Thymus (tissue), 11 donors: ENCODE data around the gene DTWD2. TPM values are rescaled to one million over a fixed set of nuclear protein-coding genes. Genes with fewer than 3 reads are reported as not detected.

Experiments used
- DNase-seq, 9 donors: peaks; one replicate each; pipeline ENCODE4 v3.0.0-alpha.2; 2013; ENCODE audit warnings: low spot score in 9 of 9, low read depth in 6 of 9, missing footprints in 1 of 9
- H3K27ac ChIP-seq, 2 donors: one replicate each; pipeline ENCODE4 v1.5.1; 2013; ENCODE audit warnings: control low read depth in 1 of 2, low read depth in 1 of 2, low read length in 1 of 2, mild to moderate bottlenecking in 1 of 2, moderate library complexity in 1 of 2
- H3K27me3 ChIP-seq, 2 donors: one replicate each; pipeline ENCODE4 v1.5.1; 2013; ENCODE audit warnings: low read length in 1 of 2; ENCODE audit not compliant: control insufficient read depth in 2 of 2, insufficient read depth in 1 of 2
- H3K36me3 ChIP-seq, 2 donors: one replicate each; pipeline ENCODE4 v1.5.1; 2013; ENCODE audit warnings: low read length in 1 of 2, mild to moderate bottlenecking in 1 of 2, moderate library complexity in 1 of 2; ENCODE audit not compliant: control insufficient read depth in 2 of 2, insufficient read depth in 2 of 2
- H3K4me1 ChIP-seq, 2 donors: one replicate each; pipeline ENCODE4 v1.5.1; 2013; ENCODE audit warnings: low read length in 2 of 2; ENCODE audit not compliant: control insufficient read depth in 2 of 2, insufficient read depth in 2 of 2
- H3K4me3 ChIP-seq, 2 donors: one replicate each; pipeline ENCODE4 v1.5.1; 2013; ENCODE audit warnings: low read length in 2 of 2, control low read depth in 1 of 2, mild to moderate bottlenecking in 1 of 2
- H3K9me3 ChIP-seq, 2 donors: one replicate each; pipeline ENCODE4 v1.5.1; 2013; ENCODE audit warnings: low read length in 1 of 2, mild to moderate bottlenecking in 1 of 2; ENCODE audit not compliant: control insufficient read depth in 2 of 2, insufficient read depth in 1 of 2
- WGBS: extraction: QIAGEN DNeasy Blood & Tissue Kit; methylation state at CpG from one replicate; pipeline ENCODE4 v1.1.7; 2013; 5-methylcytosine and 5-hydroxymethylcytosine counted together
- polyA plus RNA-seq: library from polyadenylated mRNA; stranded (reverse); fragments of 200-250 nt; gene quantifications from one replicate; pipeline ENCODE4 v1.2.3, GENCODE V29; 2013
- total RNA-seq: library from RNA; stranded (reverse); fragments of 120-200 nt; gene quantifications from one replicate; pipeline ENCODE4 v1.2.4, GENCODE V29; 2013
- donor health status: healthy.

The DTWD2 gene
- total and polyA plus RNA-seq, 2 donors, result 2.3 to 3.9 TPM

GRCh38 chr5:119028575-119028974 is 40.2 kb upstream of the DTWD2 start:
- Histone ChIP-seq H3K27me3 (no peaks in the 10 kb centered on the region), H3K36me3 (no peaks in the 10 kb centered on the region), H3K4me3 (no peak overlapping the region), H3K27ac (no peak overlapping the region), H3K9me3 (no peaks in the 10 kb centered on the region), H3K4me1 (peaks cover 15 to 23% of the 10 kb centered on the region in 2 donors)
- 96% methylated on average over 5 of the region's 5 CpGs for WGBS
- no peak for DNase-seq

- DNase-seq, result no peak
- no peaks in the 10 kb centered on the region for H3K9me3 ChIP-seq
- no peak overlapping the region for H3K27ac ChIP-seq
- H3K4me1 ChIP-seq, result peaks cover 4 to 5% of the 10 kb centered on the region in 2 donors
- H3K36me3 ChIP-seq, result no peaks in the 10 kb centered on the region
- 82% methylated on average over 1 of the region's 1 CpG for WGBS
- H3K4me3 ChIP-seq, result no peak overlapping the region
- no peaks in the 10 kb centered on the region for H3K27me3 ChIP-seq
These were observed 34.4 kb upstream of the DTWD2 start for GRCh38 chr5:119022773-119023172.

DNA sequence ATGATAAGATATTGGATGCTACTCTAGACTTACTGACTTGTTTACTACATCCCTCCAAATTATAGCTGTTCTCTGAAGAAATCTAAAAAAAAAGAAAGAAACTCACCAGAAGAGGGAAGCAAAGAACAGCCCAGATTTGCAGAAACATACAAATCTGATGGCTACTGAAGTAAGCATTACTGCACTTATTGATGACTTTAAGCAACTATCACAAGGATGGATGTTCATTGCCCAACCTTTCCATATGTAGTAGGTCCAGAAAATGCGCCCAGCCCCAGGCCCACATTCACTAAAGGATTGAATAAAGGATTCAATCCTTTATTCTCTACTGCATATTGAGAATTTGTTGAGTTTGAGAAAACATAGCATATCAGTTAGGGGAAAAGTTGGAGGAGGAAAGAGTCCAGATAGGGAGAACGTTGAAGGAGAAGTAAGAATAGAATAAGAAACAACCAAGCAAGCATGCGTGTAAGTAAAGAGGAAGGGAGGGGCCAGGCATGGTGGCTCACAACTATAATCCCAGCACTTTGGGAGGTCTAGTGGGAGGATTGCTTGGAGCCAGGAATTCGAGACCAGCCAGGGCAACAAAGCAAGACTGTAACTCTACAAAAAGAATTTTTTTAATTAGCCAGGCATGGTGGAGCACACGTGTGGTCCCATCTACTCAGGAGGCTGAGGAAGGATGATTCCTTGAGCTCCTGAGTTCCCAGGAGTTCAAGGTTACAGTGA is 33.8 kb upstream of the DTWD2 start:
- WGBS, result 78% methylated on average over 5 of the region's 5 CpGs
- no peak overlapping the region for H3K27ac ChIP-seq
- no peaks in the 10 kb centered on the region for H3K27me3 ChIP-seq
- H3K9me3 ChIP-seq, result no peaks in the 10 kb centered on the region
- peaks cover 4 to 5% of the 10 kb centered on the region in 2 donors for H3K4me1 ChIP-seq
- H3K36me3 ChIP-seq, result no peaks in the 10 kb centered on the region
- DNase-seq, result peak in 6 of 9 donors; percentile 38 to 74 (median 40)
- no peak overlapping the region for H3K4me3 ChIP-seq

DNA sequence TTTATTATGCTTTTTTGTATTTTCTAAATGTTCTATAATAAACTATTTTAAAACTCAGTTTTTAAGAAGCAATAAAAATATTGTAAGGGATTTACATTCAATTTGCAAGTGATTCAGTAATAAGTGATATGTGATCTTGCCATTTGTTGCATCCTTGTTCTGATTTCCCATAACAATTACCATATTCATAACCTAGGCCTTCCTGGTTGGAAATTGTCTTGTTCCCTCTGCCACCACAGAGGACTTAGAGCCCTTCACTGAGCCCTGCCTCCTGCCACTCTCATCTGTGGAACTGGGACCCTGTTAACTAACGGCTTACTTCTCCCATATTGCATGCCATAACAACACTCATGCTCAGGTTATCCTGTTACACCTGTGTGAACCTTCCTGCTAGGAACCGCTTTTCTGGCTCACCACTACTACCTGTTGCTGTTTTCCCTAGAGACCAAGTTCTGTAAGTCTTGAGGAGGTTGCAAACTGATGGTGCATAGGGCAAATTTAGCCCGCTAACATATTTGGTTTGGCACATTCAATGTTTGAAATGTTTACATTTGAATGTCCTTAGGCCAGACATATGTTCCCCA is 32.9 kb upstream of the DTWD2 start:
- no peaks in the 10 kb centered on the region for H3K9me3 ChIP-seq
- H3K27ac ChIP-seq, result no peak overlapping the region
- H3K27me3 ChIP-seq, result no peaks in the 10 kb centered on the region
- DNase-seq, result no peak
- peaks cover 4 to 5% of the 10 kb centered on the region in 2 donors for H3K4me1 ChIP-seq
- 97% methylated on average over 3 of the region's 3 CpGs for WGBS
- H3K36me3 ChIP-seq, result no peaks in the 10 kb centered on the region
- H3K4me3 ChIP-seq, result no peak overlapping the region

DNA sequence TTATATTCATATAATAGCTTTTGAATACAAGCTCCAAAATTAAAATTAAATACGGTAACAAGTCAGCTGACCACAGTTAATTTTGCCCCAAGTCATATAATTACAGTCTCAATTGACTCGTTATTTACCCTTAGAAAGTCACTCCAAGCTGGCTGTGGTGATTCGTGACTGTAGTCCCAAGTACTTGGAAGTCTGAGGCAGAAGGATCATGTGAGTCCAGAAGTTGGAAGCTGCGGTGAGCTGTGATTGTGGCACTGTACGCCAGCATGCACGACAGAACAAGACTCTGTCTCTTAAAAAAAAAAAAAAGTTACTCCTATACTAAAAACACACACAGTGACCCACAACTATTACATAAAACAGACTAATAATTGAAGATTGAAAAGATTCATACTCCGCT is 31.6 kb upstream of the DTWD2 start:
- H3K27ac ChIP-seq, result no peak overlapping the region
- H3K27me3 ChIP-seq, result no peaks in the 10 kb centered on the region
- H3K4me3 ChIP-seq, result no peak overlapping the region
- no peak for DNase-seq
- WGBS, result 85% methylated on average over 7 of the region's 7 CpGs
- H3K9me3 ChIP-seq, result no peaks in the 10 kb centered on the region
- no peaks in the 10 kb centered on the region for H3K36me3 ChIP-seq
- peaks cover 4 to 5% of the 10 kb centered on the region in 2 donors for H3K4me1 ChIP-seq

DNA sequence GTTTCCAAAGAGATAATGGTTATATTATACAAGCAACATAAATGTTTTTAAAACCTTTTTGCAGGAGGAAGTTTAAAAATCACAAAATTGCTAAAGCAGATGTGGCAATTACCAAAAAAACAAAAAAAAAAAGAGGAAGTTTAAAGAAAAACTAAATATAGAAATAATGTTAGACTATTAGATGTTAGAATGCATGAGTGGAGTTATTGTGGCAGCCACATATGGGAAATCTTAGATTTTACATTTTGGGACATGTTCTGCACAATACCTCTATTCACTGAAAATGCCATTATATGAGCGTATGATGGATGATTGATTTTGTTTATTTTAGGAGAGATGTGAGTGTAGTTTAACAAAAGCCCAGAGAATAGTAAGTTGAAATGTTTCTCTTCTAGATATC is 31.2 kb upstream of the DTWD2 start:
- H3K4me3 ChIP-seq, result no peak overlapping the region
- no peaks in the 10 kb centered on the region for H3K9me3 ChIP-seq
- 93% methylated on average over 1 of the region's 1 CpG for WGBS
- no peaks in the 10 kb centered on the region for H3K27me3 ChIP-seq
- H3K4me1 ChIP-seq, result peaks cover 4 to 5% of the 10 kb centered on the region in 2 donors
- no peak for DNase-seq
- H3K36me3 ChIP-seq, result no peaks in the 10 kb centered on the region
- no peak overlapping the region for H3K27ac ChIP-seq

GRCh38 chr5:119017994-119018393 is 29.6 kb upstream of the DTWD2 start:
- 94% methylated on average over 2 of the region's 2 CpGs for WGBS
- H3K4me3 ChIP-seq, result no peak overlapping the region
- no peaks in the 10 kb centered on the region for H3K36me3 ChIP-seq
- no peak overlapping the region for H3K27ac ChIP-seq
- H3K4me1 ChIP-seq, result peaks cover 0 to 5% of the 10 kb centered on the region in 2 donors
- no peak for DNase-seq
- H3K9me3 ChIP-seq, result no peaks in the 10 kb centered on the region
- no peaks in the 10 kb centered on the region for H3K27me3 ChIP-seq

DNA sequence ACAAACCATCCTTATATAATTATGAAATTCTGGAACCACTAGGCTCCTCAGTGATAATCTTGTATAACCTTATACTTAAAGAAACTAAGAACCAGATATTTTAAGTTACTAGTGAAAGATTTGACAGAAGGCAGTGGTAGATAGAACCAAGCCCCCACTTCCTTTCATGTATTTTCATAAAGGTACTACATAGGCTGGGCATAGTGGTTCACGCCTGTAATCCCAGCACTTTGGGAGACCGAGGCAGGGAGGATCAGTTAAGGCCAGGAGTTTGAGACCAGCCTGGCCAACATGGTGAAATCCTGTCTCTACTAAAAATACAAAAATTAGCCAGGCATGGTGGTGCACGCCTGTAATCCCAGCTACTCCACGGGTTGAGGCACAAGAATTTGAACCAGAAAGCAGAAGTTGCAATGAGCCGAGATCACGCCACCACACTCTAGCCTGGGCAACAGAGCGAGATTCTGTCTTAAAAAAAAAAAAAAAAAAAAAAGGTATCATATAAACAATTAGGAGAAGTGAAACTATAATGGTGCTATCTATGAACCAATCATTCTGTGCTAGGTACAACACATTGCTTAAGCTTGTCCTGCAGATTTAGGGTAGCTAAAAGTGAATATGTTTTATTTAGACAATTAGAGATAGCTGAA is 27.9 kb upstream of the DTWD2 start:
- Histone ChIP-seq H3K4me3 (no peak overlapping the region), H3K9me3 (peaks cover 0 to under 1% of the 10 kb centered on the region in 2 donors), H3K36me3 (no peaks in the 10 kb centered on the region), H3K27ac (no peak overlapping the region), H3K27me3 (no peaks in the 10 kb centered on the region), H3K4me1 (no peaks in the 10 kb centered on the region)
- 88% methylated on average over 7 of the region's 7 CpGs for WGBS
- no peak for DNase-seq

GRCh38 chr5:119011186-119011585 is 22.8 kb upstream of the DTWD2 start:
- no peak overlapping the region for H3K27ac ChIP-seq
- H3K36me3 ChIP-seq, result no peaks in the 10 kb centered on the region
- no peak for DNase-seq
- peaks cover 0 to 1% of the 10 kb centered on the region in 2 donors for H3K9me3 ChIP-seq
- H3K27me3 ChIP-seq, result no peaks in the 10 kb centered on the region
- no peak overlapping the region for H3K4me3 ChIP-seq
- H3K4me1 ChIP-seq, result no peaks in the 10 kb centered on the region
- 97% methylated on average over 13 of the region's 13 CpGs for WGBS
